GM18873 (cell line): Measurements from ENCODE around the gene DBR1.

ENCODE experiments used
- ATAC-seq: cut with Tn5 transposase; IDR thresholded peaks from one replicate; pipeline ENCODE4 v1.9.1; 2021; ENCODE audit warnings: mild to moderate bottlenecking, moderate library complexity, moderate number of reproducible peaks; ENCODE audit not compliant: unreplicated experiment, low FRiP score

DBR1 gene

GRCh38 chr3:138125548-138126221, 49.0 kb downstream of the DBR1 start:
- ATAC-seq, result no peak

- ATAC-seq, result no peak
Measured at GRCh38 chr3:138124706-138125355, 49.9 kb downstream of the DBR1 start.

- no peak for ATAC-seq
Measured at GRCh38 chr3:138124188-138124587, 50.5 kb downstream of the DBR1 start.

- ATAC-seq, result no peak
Measured at GRCh38 chr3:138119423-138119766, 55.3 kb downstream of the DBR1 start.

- ATAC-seq, result peak; percentile 46
Measured at GRCh38 chr3:138118612-138119422, 55.9 kb downstream of the DBR1 start.

GRCh38 chr3:138114988-138115971, 59.4 kb downstream of the DBR1 start, which contains the start of gene DZIP1L:
TSS of gene DZIP1L (minus strand) at chr3:138115608. CDS start at chr3:138103971, 11,637 bp downstream.
- ATAC-seq, result no peak

GRCh38 chr3:138114431-138114918, 60.2 kb downstream of the DBR1 start:
- no peak for ATAC-seq

GRCh38 chr3:138113326-138113725, 61.4 kb downstream of the DBR1 start:
- ATAC-seq, result no peak

- no peak for ATAC-seq
Measured at GRCh38 chr3:138112362-138112761, 62.4 kb downstream of the DBR1 start.
